ENCODE data around the gene GIGYF1.
"Not testable (repeated sequence)": the region's sequence is repeated elsewhere in the genome, so short reads cannot be mapped to it uniquely, and the experiment has no call there.

The GIGYF1 gene

DNA sequence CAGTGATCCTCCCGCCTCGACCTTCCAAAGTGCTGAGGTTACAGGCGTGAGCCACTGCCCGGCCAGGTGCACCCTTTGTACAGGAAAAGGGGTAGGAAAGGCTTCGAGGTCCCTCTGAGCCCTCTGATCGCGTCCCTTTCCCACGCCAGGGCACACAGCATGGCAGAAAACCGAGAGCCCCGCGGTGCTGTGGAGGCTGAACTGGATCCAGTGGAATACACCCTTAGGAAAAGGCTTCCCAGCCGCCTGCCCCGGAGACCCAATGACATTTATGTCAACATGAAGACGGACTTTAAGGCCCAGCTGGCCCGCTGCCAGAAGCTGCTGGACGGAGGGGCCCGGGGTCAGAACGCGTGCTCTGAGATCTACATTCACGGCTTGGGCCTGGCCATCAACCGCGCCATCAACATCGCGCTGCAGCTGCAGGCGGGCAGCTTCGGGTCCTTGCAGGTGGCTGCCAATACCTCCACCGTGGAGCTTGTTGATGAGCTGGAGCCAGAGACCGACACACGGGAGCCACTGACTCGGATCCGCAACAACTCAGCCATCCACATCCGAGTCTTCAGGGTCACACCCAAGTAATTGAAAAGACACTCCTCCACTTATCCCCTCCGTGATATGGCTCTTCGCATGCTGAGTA lies 12.7 kb upstream of the GIGYF1 start:
- DNase-seq (ENCODE audit: low spot score), result no peak

DNA sequence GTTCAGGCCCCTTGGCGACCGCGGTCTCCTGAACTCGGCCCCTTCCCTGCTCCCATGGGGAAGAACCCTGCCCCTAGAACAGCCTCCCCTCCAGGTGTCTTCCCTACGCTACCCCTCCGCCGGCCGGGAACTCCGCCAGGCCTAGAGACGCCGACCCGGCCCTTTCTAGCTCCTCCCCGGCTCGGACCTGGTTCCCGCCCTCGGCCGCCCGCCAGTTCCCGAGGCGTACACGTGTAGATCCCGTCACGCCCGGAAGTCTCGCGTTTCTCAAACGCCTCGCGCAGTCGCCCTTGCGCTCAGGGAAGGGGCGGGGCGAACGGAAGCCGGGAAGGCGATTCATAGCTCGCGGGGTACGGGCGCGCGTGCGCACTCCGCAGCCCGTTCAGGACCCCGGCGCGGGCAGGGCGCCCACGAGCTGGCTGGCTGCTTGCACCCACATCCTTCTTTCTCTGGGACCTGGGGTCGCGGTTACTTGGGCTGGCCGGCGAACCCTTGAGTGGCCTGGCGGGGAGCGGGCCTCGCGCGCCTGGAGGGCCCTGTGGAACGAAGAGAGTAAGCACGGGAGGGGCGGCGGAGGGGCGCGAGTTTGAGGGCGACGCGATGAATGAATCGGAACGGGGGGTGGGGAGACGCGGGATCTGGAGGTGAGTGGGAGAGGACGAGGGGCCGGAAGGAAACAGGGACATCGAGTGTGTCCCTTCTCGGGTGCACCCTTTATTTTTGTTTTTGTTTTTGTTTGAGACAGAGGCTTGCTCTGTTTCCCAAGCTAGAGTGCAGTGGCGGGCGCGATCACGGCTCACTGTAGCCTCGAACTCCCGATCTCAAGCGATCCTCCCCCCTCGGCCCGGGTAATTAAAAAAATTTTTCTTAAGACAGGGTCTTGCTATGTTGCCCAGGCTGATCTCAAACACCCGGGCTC lies 12.0 kb upstream of the GIGYF1 start, which contains the start of gene POP7:
Gene POP7 (plus strand): TSS at position 369 of the 919 bp plus-strand sequence. CDS start 710 bp downstream, outside the sequence.
- peak; percentile 91 for DNase-seq (ENCODE audit: low spot score)

GRCh38 chr7:100705320-100705752 lies 11.3 kb upstream of the GIGYF1 start:
- peak; percentile 68 for DNase-seq (ENCODE audit: low spot score)

DNA sequence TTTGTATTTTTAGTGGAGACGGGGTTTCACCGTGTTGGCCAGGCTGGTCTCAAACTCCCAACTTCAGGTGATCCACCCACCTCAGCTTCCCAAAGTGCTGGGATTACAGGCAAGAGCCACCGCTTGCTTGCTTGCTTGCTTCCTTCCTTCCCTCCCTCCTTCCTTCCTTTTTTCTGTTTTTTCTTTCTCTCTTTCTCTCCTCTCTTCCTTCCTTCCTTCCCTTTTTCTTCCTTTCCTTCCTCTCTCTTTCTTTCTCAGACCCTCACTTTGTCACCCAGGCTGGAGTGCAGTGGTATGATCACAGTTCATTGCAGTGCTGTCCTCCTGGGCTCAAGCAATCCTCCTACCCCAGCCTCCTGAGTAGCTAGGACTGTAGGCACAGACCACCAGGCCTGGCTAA lies 7.0 kb upstream of the GIGYF1 start:
- DNase-seq (ENCODE audit: low spot score), result not testable (repeated sequence)

DNA sequence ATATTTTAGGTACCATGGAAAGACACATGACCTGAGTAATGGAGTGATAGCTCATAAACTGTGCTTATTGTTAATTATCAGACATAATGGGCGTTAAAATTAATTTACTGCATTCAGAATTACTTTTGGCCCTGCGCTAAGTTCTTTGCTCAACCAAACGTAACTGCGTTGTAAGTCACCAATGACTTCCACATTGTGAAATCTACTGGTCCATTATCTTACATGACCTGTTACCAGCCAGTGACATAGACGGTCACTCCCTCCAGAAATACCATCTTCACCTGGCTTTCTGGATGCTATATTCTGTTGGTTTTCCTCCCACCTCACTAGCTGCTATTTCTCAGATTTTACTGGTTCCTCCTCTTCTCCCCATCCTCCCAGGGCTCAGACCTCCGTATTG lies 5.0 kb upstream of the GIGYF1 start:
- DNase-seq (ENCODE audit: low spot score), result no peak

DNA sequence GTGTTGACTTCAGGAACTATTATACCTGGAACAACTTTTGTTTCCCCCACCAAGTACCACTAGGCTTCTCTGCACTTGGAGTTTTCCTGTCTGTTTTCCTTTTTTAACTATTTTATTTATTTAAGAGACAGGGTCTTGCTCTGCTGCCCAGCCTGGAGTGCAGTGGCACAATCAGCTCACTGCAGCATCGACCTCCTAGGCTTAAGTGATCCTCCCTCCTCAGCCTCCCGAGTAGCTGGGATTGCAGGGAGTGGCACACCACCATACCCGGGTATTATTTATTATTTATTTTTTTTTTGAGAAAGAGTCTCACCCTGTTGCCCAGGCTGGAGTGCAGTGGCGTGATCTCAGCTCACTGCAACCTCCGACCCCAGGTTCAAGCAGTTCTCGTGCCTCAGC lies 2.1 kb upstream of the GIGYF1 start:
- no peak for DNase-seq (ENCODE audit: low spot score)

DNA sequence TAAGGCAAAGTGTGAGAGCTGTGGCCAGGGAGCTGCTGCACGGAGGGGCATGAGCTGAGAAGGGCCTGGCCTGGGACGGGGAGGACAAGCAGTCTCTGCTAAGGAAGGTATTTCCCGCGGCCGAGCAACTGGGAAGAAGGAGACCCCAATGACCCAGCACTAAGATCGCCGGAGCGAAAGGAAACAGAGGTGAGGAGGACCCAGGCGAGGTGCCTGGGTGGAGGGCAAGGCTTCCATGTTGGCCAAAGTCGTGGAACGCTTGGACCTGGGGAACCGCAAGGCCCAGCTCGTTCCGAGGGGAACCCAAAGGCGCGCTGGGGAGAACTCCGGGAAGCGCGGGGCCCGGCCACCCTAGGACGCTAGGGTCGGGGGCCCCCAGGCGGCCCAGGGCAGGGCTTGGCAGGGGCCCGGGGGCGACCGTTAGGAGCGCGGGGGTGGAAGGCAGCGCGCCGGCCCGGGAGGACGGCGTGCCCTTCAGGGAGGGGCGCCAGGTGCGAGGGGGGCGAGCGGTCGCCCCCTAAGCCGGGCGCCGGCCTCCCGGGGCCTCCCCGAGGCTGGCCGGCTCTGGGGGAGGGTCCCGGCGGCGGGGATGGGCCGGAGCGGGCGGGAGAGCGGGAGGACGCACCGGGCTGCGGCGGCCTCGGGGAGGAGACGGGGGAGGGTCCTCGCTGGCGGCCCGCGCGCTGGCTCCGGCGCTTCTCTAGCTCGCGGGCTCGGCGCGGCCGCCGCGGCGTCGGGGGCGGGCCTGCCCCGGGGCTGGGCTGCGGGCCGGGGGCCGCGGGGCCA lies 545 bp downstream of the GIGYF1 start:
- no peak for DNase-seq (ENCODE audit: low spot score)

DNA sequence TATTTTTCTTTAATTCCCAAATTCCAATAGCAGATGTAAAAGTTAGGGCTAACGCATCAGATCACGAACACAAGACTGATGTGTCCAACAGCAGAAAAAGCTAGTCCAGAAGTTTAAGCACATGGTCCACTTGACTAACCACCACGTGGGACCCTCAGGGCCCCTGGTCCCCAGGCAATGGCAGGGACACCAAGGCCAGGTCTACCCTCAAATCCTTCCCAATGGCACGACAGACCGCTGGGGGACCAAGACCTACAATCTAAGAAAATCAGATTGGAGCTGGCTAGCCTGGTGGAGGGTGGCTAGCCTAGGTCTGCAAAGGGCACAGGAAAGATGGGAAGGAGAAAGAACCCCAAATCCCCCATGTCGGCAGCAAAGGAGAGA lies 1.5 kb downstream of the GIGYF1 start:
- no peak for DNase-seq (ENCODE audit: low spot score)

- peak; percentile 72 for DNase-seq (ENCODE audit: low spot score)
Observed at GRCh38 chr7:100691676-100692577, 2.1 kb downstream of the GIGYF1 start.

GRCh38 chr7:100689230-100690135 lies 4.6 kb downstream of the GIGYF1 start:
- DNase-seq (ENCODE audit: low spot score), result no peak

- DNase-seq (ENCODE audit: low spot score), result no peak
Observed at GRCh38 chr7:100688326-100688860, 5.7 kb downstream of the GIGYF1 start.

- no peak for DNase-seq (ENCODE audit: low spot score)
Observed at GRCh38 chr7:100687751-100688300, 6.2 kb downstream of the GIGYF1 start.

DNA sequence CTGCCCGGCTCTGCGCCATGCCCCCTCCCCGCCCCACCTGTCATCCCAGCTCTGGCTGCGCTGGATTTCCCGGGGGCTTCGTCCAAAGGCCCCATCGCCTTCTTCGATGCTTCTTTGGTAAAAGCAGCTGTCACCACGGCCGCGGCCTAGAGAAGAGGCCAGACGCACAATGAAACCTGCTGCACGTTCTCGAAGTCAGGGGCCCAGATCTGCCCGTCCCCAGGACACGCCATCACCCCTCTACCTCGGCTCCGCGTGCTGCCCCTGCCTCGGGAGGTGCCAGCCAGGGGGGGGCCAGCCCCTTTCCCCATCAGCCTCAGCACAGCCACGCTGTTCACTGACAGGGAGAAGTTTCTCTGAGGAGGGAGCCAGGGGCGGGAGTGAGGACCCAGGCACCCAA lies 6.8 kb downstream of the GIGYF1 start:
- DNase-seq (ENCODE audit: low spot score), result no peak

GRCh38 chr7:100686822-100687211 lies 7.2 kb downstream of the GIGYF1 start:
- DNase-seq (ENCODE audit: low spot score), result no peak

DNA sequence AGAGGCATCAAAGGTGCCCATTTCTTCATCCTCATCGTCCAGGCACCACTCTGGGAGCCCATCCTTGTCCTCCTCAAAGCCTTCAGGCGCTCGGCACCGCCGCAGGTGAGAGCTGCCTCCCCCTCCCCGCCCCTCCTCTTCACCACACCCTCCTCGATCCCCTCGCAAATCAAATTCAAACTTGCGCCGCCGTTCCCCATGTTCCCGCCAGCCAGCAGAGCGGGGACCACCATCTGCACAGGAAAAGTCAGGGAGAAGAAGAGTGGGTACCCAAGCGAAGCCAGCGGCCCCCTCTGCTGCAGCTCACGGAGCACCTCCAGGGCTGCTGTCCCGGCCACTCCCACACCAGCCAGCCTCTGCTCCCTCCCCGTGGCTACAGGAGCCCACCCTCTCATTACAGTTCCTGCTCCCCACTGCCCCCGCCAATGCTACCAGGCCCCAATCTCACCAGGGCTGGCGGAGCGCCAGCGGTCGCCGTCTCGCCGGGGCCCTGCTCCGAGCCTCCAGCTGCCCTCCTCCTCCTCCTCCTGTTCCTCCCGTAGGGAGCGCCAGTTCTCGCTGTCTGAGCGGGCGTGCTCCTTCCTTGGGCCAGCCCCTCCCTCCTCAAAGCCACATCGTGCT lies 7.7 kb downstream of the GIGYF1 start:
- DNase-seq (ENCODE audit: low spot score), result no peak

- no peak for DNase-seq (ENCODE audit: low spot score)
Observed at GRCh38 chr7:100685631-100686145, 8.4 kb downstream of the GIGYF1 start.

- no peak for DNase-seq (ENCODE audit: low spot score)
Observed at GRCh38 chr7:100685049-100685605, 8.9 kb downstream of the GIGYF1 start.

DNA sequence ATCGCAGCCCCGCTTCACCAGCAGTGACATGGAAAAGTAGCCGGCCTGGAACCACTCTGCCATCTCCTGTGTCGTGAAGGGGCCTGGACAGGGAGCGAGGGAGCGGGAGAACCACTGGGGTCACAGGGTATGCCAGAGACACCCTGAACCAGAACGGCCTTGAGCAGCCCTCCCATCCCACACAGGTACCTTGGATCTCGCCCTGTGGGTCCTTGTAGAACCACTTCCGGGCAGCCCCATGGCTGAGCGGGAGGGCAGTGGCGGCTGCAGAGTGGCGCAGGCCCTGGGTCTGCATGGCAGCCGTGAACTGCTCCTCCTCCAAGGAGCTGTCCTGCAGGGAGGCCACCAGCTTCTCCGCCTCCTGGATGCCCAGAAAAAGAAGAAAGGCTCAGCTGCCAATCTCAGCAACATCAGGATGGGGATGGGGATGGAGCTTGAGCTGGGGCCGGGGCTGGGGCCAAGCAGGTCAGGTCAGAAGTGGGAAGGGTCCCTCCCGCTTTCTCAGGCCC lies 9.5 kb downstream of the GIGYF1 start:
- DNase-seq (ENCODE audit: low spot score), result no peak

All from globus pallidus (tissue), 1 donor.